GM23338 (cell line): Measurements from ENCODE around the gene CDK16. TPM values are rescaled to one million over a fixed set of nuclear protein-coding genes. Genes with fewer than 3 reads are reported as not detected.

Experiments
- ATAC-seq: fragments of 200-7000 bp; cut with Tn5 transposase; 3 replicates; pipeline ENCODE4 v1.9.1; 2020
- DNase-seq: peaks from one replicate; pipeline ENCODE4 v3.0.0-alpha.2; 2015; ENCODE audit warnings: low spot score
- H2AFZ ChIP-seq: fragments of 200-600 bp; sonication (generic); 2 replicates; pipeline ENCODE4 v1.8.0; 2016; ENCODE audit warnings: antibody characterized with exemption, mild to moderate bottlenecking, moderate library complexity
- H3F3A ChIP-seq: fragments of 200-600 bp; sonication (generic); replicated peaks from 2 replicates; pipeline ENCODE4 v1.8.0; 2017; ENCODE audit warnings: antibody characterized with exemption, mixed run types, low read depth
- H3K27ac ChIP-seq: fragments of 200-600 bp; sonication (generic); 2 replicates; pipeline ENCODE4 v1.6.1; 2016; ENCODE audit warnings: low read depth
- H3K27me3 ChIP-seq: fragments of 200-600 bp; sonication (generic); 2 replicates; pipeline ENCODE4 v1.8.0; 2016; ENCODE audit warnings: mild to moderate bottlenecking, mixed run types, moderate library complexity; ENCODE audit not compliant: insufficient read depth
- H3K36me3 ChIP-seq: fragments of 200-600 bp; sonication (generic); 2 replicates; pipeline ENCODE4 v1.8.0; 2016; ENCODE audit warnings: mild to moderate bottlenecking; ENCODE audit not compliant: insufficient read depth
- H3K4me1 ChIP-seq: fragments of 200-600 bp; sonication (generic); 2 replicates; pipeline ENCODE4 v1.8.0; 2016; ENCODE audit warnings: mild to moderate bottlenecking, moderate library complexity; ENCODE audit not compliant: insufficient read depth
- H3K4me2 ChIP-seq: fragments of 200-600 bp; sonication (generic); 2 replicates; pipeline ENCODE4 v1.7.1; 2017; ENCODE audit warnings: mixed run types
- H3K4me3 ChIP-seq: fragments of 200-600 bp; sonication (generic); 2 replicates; pipeline ENCODE4 v1.6.1; 2016; ENCODE audit warnings: mixed run types
- H3K79me2 ChIP-seq: fragments of 200-600 bp; sonication (generic); replicated peaks from 2 replicates; pipeline ENCODE4 v1.8.0; 2017; ENCODE audit warnings: mild to moderate bottlenecking; ENCODE audit not compliant: insufficient read depth
- H3K9me2 ChIP-seq: fragments of 200-600 bp; sonication (generic); 2 replicates; pipeline ENCODE4 v1.8.0; 2017; ENCODE audit not compliant: insufficient read depth
- H4K20me1 ChIP-seq: fragments of 200-600 bp; sonication (generic); replicated peaks from 2 replicates; pipeline ENCODE4 v1.8.0; 2017; ENCODE audit warnings: mild to moderate bottlenecking; ENCODE audit not compliant: insufficient read depth
- H3K27ac Mint-ChIP-seq: 2 replicates; pipeline ENCODE4 v1.8.0; 2020; ENCODE audit warnings: inconsistent platforms, mild to moderate bottlenecking, moderate library complexity, mixed read lengths
- H3K27me3 Mint-ChIP-seq: 3 replicates; pipeline ENCODE4 v1.8.0; 2022; ENCODE audit warnings: low read depth, mild to moderate bottlenecking, moderate library complexity, mixed read lengths, inconsistent platforms; ENCODE audit not compliant: insufficient read depth, poor library complexity
- H3K36me3 Mint-ChIP-seq: 3 replicates; pipeline ENCODE4 v1.8.0; 2021; ENCODE audit warnings: low read depth, mild to moderate bottlenecking, inconsistent platforms, moderate library complexity, mixed read lengths
- H3K4me1 Mint-ChIP-seq: 3 replicates; pipeline ENCODE4 v1.8.0; 2020; ENCODE audit warnings: mild to moderate bottlenecking, inconsistent platforms, mixed read lengths
- H3K4me3 Mint-ChIP-seq: 3 replicates; pipeline ENCODE4 v1.8.0; 2021; ENCODE audit warnings: moderate library complexity, mild to moderate bottlenecking, inconsistent platforms, mixed read lengths
- H3K9me3 Mint-ChIP-seq: 3 replicates; pipeline ENCODE4 v1.8.0; 2020; ENCODE audit warnings: moderate library complexity, mild to moderate bottlenecking, inconsistent platforms, mixed read lengths
- EZH2 ChIP-seq: fragments of 200-600 bp; sonication (generic); IDR thresholded peaks from one replicate; pipeline ENCODE4 v1.8.0; 2017; ENCODE audit warnings: antibody characterized with exemption, mild to moderate bottlenecking, low read depth; ENCODE audit not compliant: unreplicated experiment
- JUNB ChIP-seq: IDR thresholded peaks from one replicate; pipeline ENCODE4 v1.6.1; 2016; ENCODE audit warnings: antibody characterized with exemption; ENCODE audit not compliant: unreplicated experiment
- POLR2AphosphoS5 ChIP-seq: IDR thresholded peaks from 2 replicates; pipeline ENCODE4 v1.6.1; 2016; ENCODE audit warnings: antibody characterized with exemption, low read depth
- STAT1 ChIP-seq: IDR thresholded peaks from one replicate; pipeline ENCODE4 v1.6.1; 2016; ENCODE audit warnings: antibody characterized with exemption; ENCODE audit not compliant: unreplicated experiment
- ZNF114 ChIP-seq: fragments of 250-450 bp; sonication (Bioruptor Pico); IDR thresholded peaks from 2 replicates; pipeline ENCODE4 v1.5.0; 2020; ENCODE audit warnings: mild to moderate bottlenecking, moderate library complexity
- ZNF331 ChIP-seq: fragments of 250-450 bp; sonication (Bioruptor Pico); IDR thresholded peaks from 2 replicates; pipeline ENCODE4 v1.5.0; 2020; ENCODE audit warnings: low read depth, mild to moderate bottlenecking, moderate library complexity
- ZNF462 ChIP-seq: fragments of 250-450 bp; sonication (Bioruptor Pico); IDR thresholded peaks from 2 replicates; pipeline ENCODE4 v1.5.0; 2020; ENCODE audit warnings: mild to moderate bottlenecking, moderate library complexity
- polyA plus RNA-seq: library from polyadenylated mRNA; unstranded; fragments of >200 nt; fragmentation: Nextera tagmentation; extraction: Ambion mirVana; gene quantifications from 2 replicates; pipeline ENCODE4 v1.2.1, GENCODE V29; 2016
- total RNA-seq: library from RNA; depleted of rRNA; stranded (reverse); fragments of >200 nt; shearing (Covaris generic); gene quantifications from 2 replicates; pipeline ENCODE4 v1.2.3, GENCODE V29; 2014
- TF ChIP-seq, protein P1 (sequence below): IDR thresholded peaks from 2 replicates; pipeline ENCODE4 v1.6.1; 2016; ENCODE audit warnings: antibody characterized with exemption

CDK16 gene
- total and polyA plus RNA-seq, 2 experiments from 2014 or later, result 58.9 to 158 TPM

DNA sequence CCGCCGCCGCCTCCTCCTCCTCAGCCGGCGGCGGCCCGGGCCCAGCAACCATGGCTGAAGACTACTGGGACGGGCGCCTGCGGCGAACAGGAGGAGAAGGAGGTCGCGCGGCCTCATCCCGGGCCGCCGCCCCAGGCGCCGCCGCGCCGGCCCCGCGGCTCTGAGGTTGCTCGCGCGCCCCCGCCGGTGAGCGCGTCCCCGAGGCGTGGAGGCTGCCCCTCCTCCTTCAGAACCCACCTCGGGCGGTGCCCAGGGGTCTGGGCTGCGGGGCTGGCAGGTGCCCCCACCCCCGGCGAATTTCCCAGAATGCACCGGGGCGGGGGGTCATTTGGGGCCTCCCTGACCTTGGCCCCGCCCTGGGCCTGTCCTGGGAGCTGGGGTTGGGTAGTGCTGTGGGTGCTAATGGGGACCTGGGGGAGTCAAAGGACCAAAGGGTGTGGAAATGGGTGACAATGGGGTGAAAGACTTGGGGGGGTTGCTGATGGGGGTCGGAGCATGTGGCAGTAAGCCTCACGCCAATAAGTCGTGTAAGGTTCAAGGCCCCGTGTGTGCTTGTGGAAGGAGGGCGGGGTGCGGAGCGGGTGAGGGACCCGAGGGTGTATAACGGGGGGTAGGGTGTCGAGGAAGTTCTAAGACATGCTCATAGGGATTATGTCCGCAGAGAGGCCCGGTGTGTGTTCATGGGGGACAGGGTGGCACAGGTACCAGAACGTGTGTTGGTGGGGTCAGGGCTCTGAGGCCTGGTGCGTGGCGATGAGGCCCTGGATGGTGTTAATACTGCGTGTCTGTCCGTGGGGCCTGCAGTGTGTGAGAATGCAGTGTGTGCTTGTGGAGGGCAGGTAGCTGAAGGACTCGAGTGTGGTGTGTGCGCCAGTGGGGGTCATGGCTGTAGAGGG, 687 bp downstream of the CDK16 start (continued):
- no peak for TF ChIP-seq ZNF462 (CRISPR knock-in tag)
- TF ChIP-seq, protein P1, sequence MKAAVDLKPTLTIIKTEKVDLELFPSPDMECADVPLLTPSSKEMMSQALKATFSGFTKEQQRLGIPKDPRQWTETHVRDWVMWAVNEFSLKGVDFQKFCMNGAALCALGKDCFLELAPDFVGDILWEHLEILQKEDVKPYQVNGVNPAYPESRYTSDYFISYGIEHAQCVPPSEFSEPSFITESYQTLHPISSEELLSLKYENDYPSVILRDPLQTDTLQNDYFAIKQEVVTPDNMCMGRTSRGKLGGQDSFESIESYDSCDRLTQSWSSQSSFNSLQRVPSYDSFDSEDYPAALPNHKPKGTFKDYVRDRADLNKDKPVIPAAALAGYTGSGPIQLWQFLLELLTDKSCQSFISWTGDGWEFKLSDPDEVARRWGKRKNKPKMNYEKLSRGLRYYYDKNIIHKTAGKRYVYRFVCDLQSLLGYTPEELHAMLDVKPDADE, result no peak
- no peak for TF ChIP-seq EZH2
- no peak for TF ChIP-seq STAT1
- no peak for TF ChIP-seq ZNF331 (CRISPR knock-in tag)
- no peak for TF ChIP-seq POLR2AphosphoS5
- TF ChIP-seq JUNB, result no peak

DNA sequence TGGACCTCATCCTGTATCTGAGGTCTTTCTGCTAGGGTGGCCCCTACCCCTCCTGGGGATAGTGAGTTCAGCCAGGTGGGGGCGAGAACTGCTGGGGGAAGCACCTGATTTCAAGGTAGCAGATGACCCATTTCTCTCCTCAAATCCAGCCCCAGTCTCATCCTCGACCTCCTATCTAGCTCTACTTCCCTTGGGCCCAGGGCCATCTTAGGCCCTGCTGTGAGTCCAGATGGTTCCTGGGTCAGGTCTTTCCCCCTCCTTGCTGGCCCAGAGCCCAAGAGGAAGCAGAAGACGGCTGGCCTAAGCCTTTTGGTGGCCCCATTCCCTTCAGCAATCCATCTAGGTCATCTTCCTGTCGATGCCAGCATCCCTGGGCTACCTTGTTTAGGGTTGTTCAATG, 3.3 kb downstream of the CDK16 start:
- Histone ChIP-seq H3K36me3 (peaks cover 6% of the 10 kb centered on the region), H3K79me2 (peaks cover 37% of the 10 kb centered on the region), H2AFZ (no peak overlapping the region), H3K27me3 (no peaks in the 10 kb centered on the region), H3K4me1 (no peaks in the 10 kb centered on the region), H3K4me2 (no peak overlapping the region), H3K4me3 (no peak overlapping the region), H3K27ac (no peak overlapping the region), H4K20me1 (no peaks in the 10 kb centered on the region), H3F3A (peaks cover 3% of the 10 kb centered on the region; the same call in 1 of the 2 replicates), H3K9me2 (no peaks in the 10 kb centered on the region)
- Mint-ChIP-seq H3K9me3 (no peaks in the 10 kb centered on the region), H3K36me3 (peaks cover 50% of the 10 kb centered on the region), H3K27ac (no peak overlapping the region), H3K4me3 (no peak overlapping the region; the same call in 2 of the 3 replicates), H3K4me1 (peaks cover 22% of the 10 kb centered on the region), H3K27me3 (peaks cover 14% of the 10 kb centered on the region)
- ATAC-seq (no peak), DNase-seq (no peak)
- TF ChIP-seq STAT1 (no peak), ZNF114 (CRISPR knock-in tag) (no peak), ZNF462 (CRISPR knock-in tag) (no peak)
